KMS-11 (cell line): ENCODE measurements around the gene PTGR3.

Source experiments
- H2AFZ ChIP-seq: fragments of 200-600 bp; sonication (generic); 2 replicates; pipeline ENCODE4 v1.6.1; 2016; ENCODE audit warnings: antibody characterized with exemption, mixed run types, low read depth
- H3K27ac ChIP-seq: fragments of 200-600 bp; sonication (generic); 2 replicates; pipeline ENCODE4 v1.6.1; 2016; ENCODE audit warnings: mild to moderate bottlenecking, mixed run types
- H3K27me3 ChIP-seq: fragments of 200-600 bp; sonication (generic); 2 replicates; pipeline ENCODE4 v1.6.1; 2017; ENCODE audit warnings: mild to moderate bottlenecking, low read depth, mixed run types, moderate library complexity; ENCODE audit not compliant: insufficient read depth
- H3K36me3 ChIP-seq: fragments of 200-600 bp; sonication (generic); 2 replicates; pipeline ENCODE4 v1.6.1; 2017; ENCODE audit warnings: mild to moderate bottlenecking, mixed run types; ENCODE audit not compliant: insufficient read depth
- H3K4me1 ChIP-seq: fragments of 200-600 bp; sonication (generic); 2 replicates; pipeline ENCODE4 v1.6.1; 2016; ENCODE audit warnings: mild to moderate bottlenecking, low read depth, mixed run types; ENCODE audit not compliant: poor library complexity, severe bottlenecking
- H3K4me2 ChIP-seq: fragments of 200-600 bp; sonication (generic); 2 replicates; pipeline ENCODE4 v1.7.0; 2016; ENCODE audit warnings: mild to moderate bottlenecking, mixed run types
- H3K4me3 ChIP-seq: fragments of 200-600 bp; sonication (generic); IDR thresholded peaks from 2 replicates; pipeline ENCODE4 v1.6.1; 2017; ENCODE audit warnings: low read depth, low read length, mixed read lengths; ENCODE audit not compliant: insufficient read depth
- H3K79me2 ChIP-seq: fragments of 200-600 bp; sonication (generic); 2 replicates; pipeline ENCODE4 v1.6.1; 2016; ENCODE audit warnings: low read depth, mixed run types; ENCODE audit not compliant: insufficient read depth
- H3K9ac ChIP-seq: fragments of 200-600 bp; sonication (generic); 2 replicates; pipeline ENCODE4 v1.6.1; 2016; ENCODE audit warnings: mild to moderate bottlenecking, mixed run types
- H4K20me1 ChIP-seq: fragments of 200-600 bp; sonication (generic); 2 replicates; pipeline ENCODE4 v1.6.1; 2016; ENCODE audit warnings: mild to moderate bottlenecking, mixed run types; ENCODE audit not compliant: insufficient read depth
- CTCF ChIP-seq: fragments of 200-600 bp; sonication (generic); conservative IDR thresholded peaks from 2 replicates; pipeline ENCODE4 v1.6.1; 2017; ENCODE audit warnings: low read depth, mild to moderate bottlenecking, antibody characterized with exemption, low read length, moderate library complexity, mixed read lengths

The PTGR3 gene

DNA sequence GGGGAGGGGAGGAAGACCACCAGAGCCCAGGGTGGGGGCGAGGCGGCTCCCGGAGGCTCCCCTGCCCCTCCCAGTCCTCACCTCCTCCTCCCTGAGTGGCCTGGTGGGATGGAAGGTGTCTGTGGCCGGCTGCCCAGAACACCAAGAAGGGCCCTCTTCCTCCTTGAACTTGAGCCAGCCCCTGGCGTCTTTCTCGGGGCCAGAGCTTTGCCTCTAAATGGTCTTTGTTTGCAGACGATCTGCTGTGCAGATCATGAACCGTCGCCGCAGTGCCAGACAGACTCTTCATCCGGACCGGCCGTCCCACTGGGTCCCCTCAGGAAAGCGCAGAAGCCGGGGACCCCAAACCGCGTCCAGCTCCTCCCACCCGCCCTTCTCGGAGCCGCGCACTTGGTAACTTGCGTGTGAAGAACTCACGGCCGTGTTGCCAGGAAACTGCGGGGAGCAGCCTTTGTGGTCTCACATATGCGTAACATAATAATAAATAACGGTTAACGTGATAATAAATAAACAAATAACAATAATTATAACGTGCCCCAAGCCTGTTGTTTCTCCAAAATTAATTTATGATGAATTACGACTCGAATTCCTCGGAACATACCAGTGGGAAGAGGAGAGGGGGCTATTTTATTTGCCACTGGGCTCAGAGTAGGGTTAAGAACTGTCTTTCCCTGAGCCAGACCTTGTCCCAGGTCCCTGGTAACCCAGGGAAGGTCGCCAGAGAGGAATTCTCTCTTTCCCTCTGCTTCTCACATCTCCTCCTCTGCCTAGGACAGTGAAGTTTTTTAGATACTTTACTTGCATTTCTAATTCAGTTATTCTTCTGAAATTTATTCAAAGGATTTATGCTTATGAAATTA, 41.0 kb downstream of the PTGR3 start:
- Histone ChIP-seq H3K4me1 (no peaks in the 10 kb centered on the region), H3K79me2 (no peaks in the 10 kb centered on the region), H3K27ac (no peak overlapping the region), H3K9ac (no peak overlapping the region), H3K36me3 (no peaks in the 10 kb centered on the region), H4K20me1 (no peaks in the 10 kb centered on the region), H3K4me2 (no peak overlapping the region), H3K27me3 (no peaks in the 10 kb centered on the region), H3K4me3 (no peak overlapping the region), H2AFZ (no peak overlapping the region)
- no peak for TF ChIP-seq CTCF

DNA sequence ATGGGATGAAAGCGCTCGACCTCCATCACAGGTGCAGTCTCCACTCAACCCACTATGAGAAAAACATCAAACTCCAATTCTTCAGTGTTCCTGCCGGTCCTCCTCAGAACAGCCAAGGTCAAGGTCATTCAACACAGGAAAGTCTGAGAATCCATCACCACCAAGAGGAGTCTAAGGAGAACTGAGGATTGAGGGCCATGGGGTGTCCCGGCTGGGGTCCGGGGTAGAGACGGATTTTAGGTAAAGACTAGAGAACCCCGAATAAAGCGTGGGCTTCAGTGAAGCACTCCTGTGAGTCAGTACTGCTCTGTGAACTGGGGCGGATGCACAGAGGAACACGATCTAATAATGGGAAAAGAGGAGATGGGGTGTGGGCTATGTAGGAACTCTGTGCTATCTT, 41.8 kb downstream of the PTGR3 start:
- Histone ChIP-seq H4K20me1 (no peaks in the 10 kb centered on the region), H3K79me2 (no peaks in the 10 kb centered on the region)
- TF ChIP-seq CTCF = no peak

GRCh38 chr18:75165926-75166325, 43.0 kb downstream of the PTGR3 start:
- H3K4me1 ChIP-seq = no peaks in the 10 kb centered on the region
- TF ChIP-seq CTCF = no peak
- H3K9ac ChIP-seq = no peak overlapping the region
- H2AFZ ChIP-seq = no peak overlapping the region
- no peaks in the 10 kb centered on the region for H4K20me1 ChIP-seq
- no peak overlapping the region for H3K4me3 ChIP-seq
- H3K27me3 ChIP-seq = no peaks in the 10 kb centered on the region
- H3K79me2 ChIP-seq = no peaks in the 10 kb centered on the region
- no peak overlapping the region for H3K27ac ChIP-seq
- no peak overlapping the region for H3K4me2 ChIP-seq
- no peaks in the 10 kb centered on the region for H3K36me3 ChIP-seq

More for the DNA sequence above, 41.8 kb downstream of the PTGR3 start:
- Histone ChIP-seq H3K27ac (no peak overlapping the region), H3K36me3 (no peaks in the 10 kb centered on the region), H3K4me2 (no peak overlapping the region), H3K27me3 (no peaks in the 10 kb centered on the region), H2AFZ (no peak overlapping the region), H3K9ac (no peak overlapping the region), H3K4me3 (no peak overlapping the region), H3K4me1 (no peaks in the 10 kb centered on the region)

- H4K20me1 ChIP-seq = no peaks in the 10 kb centered on the region
- H3K4me3 ChIP-seq = no peak overlapping the region
- no peaks in the 10 kb centered on the region for H3K4me1 ChIP-seq
- H3K9ac ChIP-seq = no peak overlapping the region
- H3K27ac ChIP-seq = no peak overlapping the region
- no peaks in the 10 kb centered on the region for H3K36me3 ChIP-seq
- H3K27me3 ChIP-seq = no peaks in the 10 kb centered on the region
- no peaks in the 10 kb centered on the region for H3K79me2 ChIP-seq
- H2AFZ ChIP-seq = no peak overlapping the region
- no peak overlapping the region for H3K4me2 ChIP-seq
- TF ChIP-seq CTCF = no peak
Measured at GRCh38 chr18:75164479-75164878, 44.5 kb downstream of the PTGR3 start.
